MM.1S (cell line): ENCODE measurements around the gene TMEM72.

Experiments
- EZH2 ChIP-seq: fragments of 300-600 bp; sonication (generic); optimal IDR thresholded peaks from 2 replicates; pipeline ENCODE3; 2017; ENCODE audit warnings: low read depth, mild to moderate bottlenecking, antibody characterized with exemption, low read length, mixed read lengths
- EZH2phosphoT487 ChIP-seq: fragments of 300-600 bp; sonication (generic); IDR thresholded peaks from 2 replicates; pipeline ENCODE4 v1.6.1; 2018; ENCODE audit warnings: antibody characterized with exemption, low read length
- TF ChIP-seq, protein P1 (sequence below): fragments of 300-600 bp; sonication (generic); IDR thresholded peaks from 2 replicates; pipeline ENCODE4 v1.5.1; 2016; ENCODE audit warnings: antibody characterized with exemption, low read length, mixed read lengths

DNA sequence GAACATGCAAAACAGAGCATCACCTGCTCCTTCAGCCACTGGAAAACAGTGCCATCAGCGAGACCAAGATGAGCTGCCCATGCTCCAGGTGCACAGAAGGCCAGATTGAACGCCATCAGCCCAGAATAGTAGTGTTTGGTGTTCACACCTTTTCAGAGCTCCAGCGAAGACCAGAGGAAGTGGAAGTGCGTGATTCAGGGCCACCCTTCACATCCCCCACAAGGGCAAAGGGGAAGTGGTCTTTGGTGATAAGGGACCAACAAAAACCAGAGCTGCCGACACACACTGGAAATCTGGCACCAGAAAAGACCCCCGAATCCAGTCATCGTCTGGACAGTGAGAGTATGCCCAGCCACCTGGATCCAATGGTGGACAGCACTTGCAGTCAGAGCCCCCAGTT lies 29.5 kb upstream of the TMEM72 start:
- TF ChIP-seq, protein P1, sequence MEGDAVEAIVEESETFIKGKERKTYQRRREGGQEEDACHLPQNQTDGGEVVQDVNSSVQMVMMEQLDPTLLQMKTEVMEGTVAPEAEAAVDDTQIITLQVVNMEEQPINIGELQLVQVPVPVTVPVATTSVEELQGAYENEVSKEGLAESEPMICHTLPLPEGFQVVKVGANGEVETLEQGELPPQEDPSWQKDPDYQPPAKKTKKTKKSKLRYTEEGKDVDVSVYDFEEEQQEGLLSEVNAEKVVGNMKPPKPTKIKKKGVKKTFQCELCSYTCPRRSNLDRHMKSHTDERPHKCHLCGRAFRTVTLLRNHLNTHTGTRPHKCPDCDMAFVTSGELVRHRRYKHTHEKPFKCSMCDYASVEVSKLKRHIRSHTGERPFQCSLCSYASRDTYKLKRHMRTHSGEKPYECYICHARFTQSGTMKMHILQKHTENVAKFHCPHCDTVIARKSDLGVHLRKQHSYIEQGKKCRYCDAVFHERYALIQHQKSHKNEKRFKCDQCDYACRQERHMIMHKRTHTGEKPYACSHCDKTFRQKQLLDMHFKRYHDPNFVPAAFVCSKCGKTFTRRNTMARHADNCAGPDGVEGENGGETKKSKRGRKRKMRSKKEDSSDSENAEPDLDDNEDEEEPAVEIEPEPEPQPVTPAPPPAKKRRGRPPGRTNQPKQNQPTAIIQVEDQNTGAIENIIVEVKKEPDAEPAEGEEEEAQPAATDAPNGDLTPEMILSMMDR: no peak
- TF ChIP-seq EZH2phosphoT487 (no peak), EZH2 (no peak)
